WTC11 (cell line): Measurements from ENCODE around the gene PAIP2B. TPM values are rescaled to one million over a fixed set of nuclear protein-coding genes. Genes with fewer than 3 reads are reported as not detected.

Source experiments
- ATAC-seq: fragments of 200-7000 bp; cut with Tn5 transposase; 2 replicates; pipeline ENCODE4 v1.10.0; 2021; ENCODE audit warnings: mild to moderate bottlenecking, moderate library complexity
- CTCF ChIA-PET: fragments of 300-600 bp; sonication (Branson Sonifier 250); formaldehyde crosslinking; loops from one replicate; lab custom pipeline; 2021; ENCODE audit warnings: antibody characterized with exemption; lab: Charles Lee
- POLR2A ChIA-PET: fragments of 350-600 bp; sonication (Branson Sonifier 250); formaldehyde crosslinking; loops from one replicate; lab custom pipeline; 2021; ENCODE audit warnings: antibody characterized with exemption; lab: Charles Lee
- DNase-seq: peaks from one replicate; pipeline ENCODE4 v3.0.0; 2021; ENCODE audit warnings: low spot score
- H3K27ac Mint-ChIP-seq: 2 replicates; pipeline ENCODE4 v1.8.0; 2021; ENCODE audit warnings: mixed read lengths
- H3K27me3 Mint-ChIP-seq: 2 replicates; pipeline ENCODE4 v1.8.0; 2021; ENCODE audit warnings: low read depth, mild to moderate bottlenecking, moderate library complexity, mixed read lengths
- H3K36me3 Mint-ChIP-seq: 2 replicates; pipeline ENCODE4 v1.8.0; 2021; ENCODE audit warnings: mixed read lengths
- H3K4me1 Mint-ChIP-seq: 2 replicates; pipeline ENCODE4 v1.8.0; 2022; ENCODE audit warnings: mixed read lengths
- H3K4me3 Mint-ChIP-seq: 2 replicates; pipeline ENCODE4 v1.8.0; 2021; ENCODE audit warnings: mild to moderate bottlenecking, moderate library complexity, mixed read lengths
- H3K9me3 Mint-ChIP-seq: 2 replicates; pipeline ENCODE4 v1.8.0; 2021; ENCODE audit warnings: mixed read lengths
- AR ChIP-seq: fragments of 250-450 bp; sonication (Bioruptor Pico); IDR thresholded peaks from 2 replicates; pipeline ENCODE4 v1.9.0; 2021; ENCODE audit warnings: mild to moderate bottlenecking
- FOXP1 ChIP-seq: sonication (generic); formaldehyde crosslinking; IDR thresholded peaks from 2 replicates; pipeline ENCODE4 v1.8.0; 2022; ENCODE audit warnings: missing genetic modification reagents, mild to moderate bottlenecking, moderate library complexity, borderline replicate concordance
- NFE2L1 ChIP-seq: sonication (generic); formaldehyde crosslinking; IDR thresholded peaks from 2 replicates; pipeline ENCODE4 v1.8.1; 2023; ENCODE audit warnings: missing genetic modification reagents
- PRRX2 ChIP-seq: fragments of 250-450 bp; sonication (Bioruptor Pico); IDR thresholded peaks from 2 replicates; pipeline ENCODE4 v1.8.0; 2021; ENCODE audit warnings: mild to moderate bottlenecking
- SMAD4 ChIP-seq: sonication (generic); formaldehyde crosslinking; IDR thresholded peaks from 2 replicates; pipeline ENCODE4 v1.8.0; 2022; ENCODE audit warnings: mild to moderate bottlenecking, missing genetic modification reagents
- TCF7 ChIP-seq: sonication (generic); formaldehyde crosslinking; IDR thresholded peaks from 2 replicates; pipeline ENCODE4 v1.8.0; 2022; ENCODE audit warnings: mild to moderate bottlenecking, low read depth, missing genetic modification reagents, moderate library complexity
- TEAD1 ChIP-seq: sonication (generic); formaldehyde crosslinking; IDR thresholded peaks from 2 replicates; pipeline ENCODE4 v1.8.0; 2022; ENCODE audit warnings: mild to moderate bottlenecking, missing genetic modification reagents
- ZNF138 ChIP-seq: sonication (generic); formaldehyde crosslinking; conservative IDR thresholded peaks from 2 replicates; pipeline ENCODE4 v1.8.1; 2022; ENCODE audit warnings: mild to moderate bottlenecking, moderate library complexity, missing genetic modification reagents
- ZNF219 ChIP-seq: sonication (generic); formaldehyde crosslinking; IDR thresholded peaks from 2 replicates; pipeline ENCODE4 v1.8.0; 2023; ENCODE audit warnings: missing genetic modification reagents, mild to moderate bottlenecking, borderline replicate concordance
- ZNF396 ChIP-seq: fragments of 250-450 bp; sonication (Bioruptor Pico); IDR thresholded peaks from 2 replicates; pipeline ENCODE4 v1.8.0; 2021; ENCODE audit warnings: mild to moderate bottlenecking, moderate library complexity, borderline replicate concordance
- ZNF416 ChIP-seq: fragments of 250-450 bp; sonication (Bioruptor Pico); IDR thresholded peaks from 2 replicates; pipeline ENCODE4 v1.9.0; 2021; ENCODE audit warnings: mild to moderate bottlenecking, inconsistent platforms
- ZNF532 ChIP-seq: fragments of 250-450 bp; sonication (Bioruptor Pico); IDR thresholded peaks from 2 replicates; pipeline ENCODE4 v1.9.0; 2021; ENCODE audit warnings: mild to moderate bottlenecking, borderline replicate concordance
- ZNF671 ChIP-seq: fragments of 250-450 bp; sonication (Bioruptor Pico); IDR thresholded peaks from 2 replicates; pipeline ENCODE4 v1.8.0; 2021; ENCODE audit warnings: mild to moderate bottlenecking
- ZSCAN18 ChIP-seq: fragments of 250-450 bp; sonication (Bioruptor Pico); IDR thresholded peaks from 2 replicates; pipeline ENCODE4 v2.1.2; 2022; ENCODE audit warnings: mild to moderate bottlenecking, moderate library complexity
- total RNA-seq: library from RNA; stranded (reverse); gene quantifications from 3 replicates; pipeline ENCODE4 v1.2.3, GENCODE V29; 2021
- TF ChIP-seq, protein P1 (sequence below): sonication (generic); formaldehyde crosslinking; IDR thresholded peaks from 2 replicates; pipeline ENCODE4 v1.8.1; 2023; ENCODE audit warnings: mild to moderate bottlenecking, missing genetic modification reagents
- TF ChIP-seq, protein P2 (sequence below): sonication (generic); formaldehyde crosslinking; IDR thresholded peaks from 2 replicates; pipeline ENCODE4 v1.8.1; 2022; ENCODE audit warnings: low read depth, mild to moderate bottlenecking, moderate library complexity, missing genetic modification reagents, borderline replicate concordance

The PAIP2B gene
- total RNA-seq, 1 experiment from 2014 or later = 19.3 TPM

GRCh38 chr2:71136174-71136573 lies 90.7 kb downstream of the PAIP2B start:
- CTCF ChIA-PET = no interaction called here
- peaks cover 50% of the 10 kb centered on the region for H3K36me3 Mint-ChIP-seq
- H3K9me3 Mint-ChIP-seq = no peaks in the 10 kb centered on the region
- no peak overlapping the region for H3K4me3 Mint-ChIP-seq
- POLR2A ChIA-PET = no interaction called here
- no peak for ATAC-seq
- H3K27me3 Mint-ChIP-seq = no peaks in the 10 kb centered on the region
- no peak overlapping the region for H3K27ac Mint-ChIP-seq
- H3K4me1 Mint-ChIP-seq = no peaks in the 10 kb centered on the region
- DNase-seq = no peak
- TF ChIP-seq ZNF671 (CRISPR knock-in tag) = no peak
- no peak for TF ChIP-seq AR
- no peak for TF ChIP-seq ZNF532
- no peak for TF ChIP-seq ZNF396 (CRISPR knock-in tag)
- no peak for TF ChIP-seq ZNF219 (CRISPR knock-in tag)
- TF ChIP-seq TEAD1 (CRISPR knock-in tag) = no peak
- TF ChIP-seq FOXP1 = no peak
- TF ChIP-seq, protein P1, sequence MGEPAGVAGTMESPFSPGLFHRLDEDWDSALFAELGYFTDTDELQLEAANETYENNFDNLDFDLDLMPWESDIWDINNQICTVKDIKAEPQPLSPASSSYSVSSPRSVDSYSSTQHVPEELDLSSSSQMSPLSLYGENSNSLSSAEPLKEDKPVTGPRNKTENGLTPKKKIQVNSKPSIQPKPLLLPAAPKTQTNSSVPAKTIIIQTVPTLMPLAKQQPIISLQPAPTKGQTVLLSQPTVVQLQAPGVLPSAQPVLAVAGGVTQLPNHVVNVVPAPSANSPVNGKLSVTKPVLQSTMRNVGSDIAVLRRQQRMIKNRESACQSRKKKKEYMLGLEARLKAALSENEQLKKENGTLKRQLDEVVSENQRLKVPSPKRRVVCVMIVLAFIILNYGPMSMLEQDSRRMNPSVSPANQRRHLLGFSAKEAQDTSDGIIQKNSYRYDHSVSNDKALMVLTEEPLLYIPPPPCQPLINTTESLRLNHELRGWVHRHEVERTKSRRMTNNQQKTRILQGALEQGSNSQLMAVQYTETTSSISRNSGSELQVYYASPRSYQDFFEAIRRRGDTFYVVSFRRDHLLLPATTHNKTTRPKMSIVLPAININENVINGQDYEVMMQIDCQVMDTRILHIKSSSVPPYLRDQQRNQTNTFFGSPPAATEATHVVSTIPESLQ (CRISPR knock-in tag) = no peak
- no peak for TF ChIP-seq PRRX2
- TF ChIP-seq NFE2L1 (CRISPR knock-in tag) = no peak
- no peak for TF ChIP-seq ZNF138 (CRISPR knock-in tag)
- TF ChIP-seq TCF7 (CRISPR knock-in tag) = no peak
- TF ChIP-seq, protein P2, sequence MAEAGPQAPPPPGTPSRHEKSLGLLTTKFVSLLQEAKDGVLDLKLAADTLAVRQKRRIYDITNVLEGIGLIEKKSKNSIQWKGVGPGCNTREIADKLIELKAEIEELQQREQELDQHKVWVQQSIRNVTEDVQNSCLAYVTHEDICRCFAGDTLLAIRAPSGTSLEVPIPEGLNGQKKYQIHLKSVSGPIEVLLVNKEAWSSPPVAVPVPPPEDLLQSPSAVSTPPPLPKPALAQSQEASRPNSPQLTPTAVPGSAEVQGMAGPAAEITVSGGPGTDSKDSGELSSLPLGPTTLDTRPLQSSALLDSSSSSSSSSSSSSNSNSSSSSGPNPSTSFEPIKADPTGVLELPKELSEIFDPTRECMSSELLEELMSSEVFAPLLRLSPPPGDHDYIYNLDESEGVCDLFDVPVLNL (CRISPR knock-in tag) = no peak

GRCh38 chr2:71133603-71134002 lies 93.3 kb downstream of the PAIP2B start:
- Mint-ChIP-seq H3K27ac (no peak overlapping the region), H3K36me3 (peaks cover 30% of the 10 kb centered on the region), H3K27me3 (no peaks in the 10 kb centered on the region)
- DNase-seq = no peak
- CTCF ChIA-PET = no interaction called here
- TF ChIP-seq SMAD4 (no peak), ZNF416 (CRISPR knock-in tag) (no peak), ZNF219 (CRISPR knock-in tag) (no peak), ZSCAN18 (CRISPR knock-in tag) (no peak)
- TF ChIP-seq, all 79 proteins: peak for 0
- no peaks in the 10 kb centered on the region for H3K9me3 Mint-ChIP-seq
- ATAC-seq = no peak
- no peak overlapping the region for H3K4me3 Mint-ChIP-seq
- POLR2A ChIA-PET = no interaction called here
- H3K4me1 Mint-ChIP-seq = peaks cover 4% of the 10 kb centered on the region; the same call in 1 of the 2 replicates

Other genes starting within 250 kb of the PAIP2B start
- gene ANKRD53, start 248.5 kb downstream of the PAIP2B start, total RNA-seq = 0.39 to 0.81 TPM (median 0.80 TPM) in 3 replicates
- gene TEX261, start 232.2 kb downstream of the PAIP2B start, total RNA-seq = 15.2 to 18.3 TPM (median 17.0 TPM) in 3 replicates
- 56.1 to 58.9 TPM (median 57.7 TPM) in 3 replicates for gene NAGK, start 158.5 kb downstream of the PAIP2B start, total RNA-seq
- gene MCEE, start 96.9 kb downstream of the PAIP2B start, total RNA-seq = 17.2 to 19.1 TPM (median 18.7 TPM) in 3 replicates
- gene MPHOSPH10, start 96.5 kb downstream of the PAIP2B start, total RNA-seq = 27.8 to 36.6 TPM (median 31.4 TPM) in 3 replicates
- 109 to 131 TPM (median 128 TPM) in 3 replicates for gene ZNF638, start 104.7 kb upstream of the PAIP2B start, total RNA-seq
- gene DYSF, start 226.5 kb upstream of the PAIP2B start, total RNA-seq = 14.8 to 15.5 TPM (median 15.0 TPM) in 3 replicates